Glutamatergic neuron (in vitro differentiated cells): ENCODE measurements around the gene CITED2. TPM values are rescaled to one million over a fixed set of nuclear protein-coding genes. Genes with fewer than 3 reads are reported as not detected.
"Not testable (repeated sequence)": the region's sequence is repeated elsewhere in the genome, so short reads cannot be mapped to it uniquely, and the experiment has no call there.

Experiments
- DNase-seq: peaks from one replicate; pipeline ENCODE4 v3.0.0; 2022
- H3K27ac Mint-ChIP-seq: one replicate; pipeline ENCODE4 v1.8.0; 2020; ENCODE audit warnings: mild to moderate bottlenecking, mixed read lengths, inconsistent platforms; ENCODE audit not compliant: unreplicated experiment
- H3K27me3 Mint-ChIP-seq: one replicate; pipeline ENCODE4 v1.8.0; 2020; ENCODE audit warnings: mild to moderate bottlenecking, moderate library complexity, mixed read lengths, inconsistent platforms; ENCODE audit not compliant: unreplicated experiment
- H3K36me3 Mint-ChIP-seq: one replicate; pipeline ENCODE4 v1.8.0; 2020; ENCODE audit warnings: mild to moderate bottlenecking, mixed read lengths, inconsistent platforms; ENCODE audit not compliant: unreplicated experiment
- H3K4me1 Mint-ChIP-seq: one replicate; pipeline ENCODE4 v1.8.0; 2020; ENCODE audit warnings: mild to moderate bottlenecking, low read depth, mixed read lengths, inconsistent platforms; ENCODE audit not compliant: unreplicated experiment
- H3K4me3 Mint-ChIP-seq: one replicate; pipeline ENCODE4 v1.8.0; 2020; ENCODE audit warnings: mild to moderate bottlenecking, mixed read lengths, inconsistent platforms; ENCODE audit not compliant: unreplicated experiment
- H3K9me3 Mint-ChIP-seq: one replicate; pipeline ENCODE4 v1.8.0; 2020; ENCODE audit warnings: mild to moderate bottlenecking, moderate library complexity, mixed read lengths, inconsistent platforms; ENCODE audit not compliant: unreplicated experiment
- CTCF ChIP-seq: fragments of 200-600 bp; sonication (generic); IDR thresholded peaks from one replicate; pipeline ENCODE4 v1.5.0; 2021; ENCODE audit not compliant: partially characterized antibody, unreplicated experiment
- total RNA-seq: library from RNA; stranded (reverse); fragmentation: NEBNext Ultra II Directional; extraction: Animal tissue kit (Norgen Biotek cat#: 25700); gene quantifications from one replicate; pipeline ENCODE4 v1.2.1, GENCODE V29; 2021; ENCODE audit not compliant: unreplicated experiment

The CITED2 gene
- total RNA-seq, 1 donor from 2014 or later: 66.5 TPM

DNA sequence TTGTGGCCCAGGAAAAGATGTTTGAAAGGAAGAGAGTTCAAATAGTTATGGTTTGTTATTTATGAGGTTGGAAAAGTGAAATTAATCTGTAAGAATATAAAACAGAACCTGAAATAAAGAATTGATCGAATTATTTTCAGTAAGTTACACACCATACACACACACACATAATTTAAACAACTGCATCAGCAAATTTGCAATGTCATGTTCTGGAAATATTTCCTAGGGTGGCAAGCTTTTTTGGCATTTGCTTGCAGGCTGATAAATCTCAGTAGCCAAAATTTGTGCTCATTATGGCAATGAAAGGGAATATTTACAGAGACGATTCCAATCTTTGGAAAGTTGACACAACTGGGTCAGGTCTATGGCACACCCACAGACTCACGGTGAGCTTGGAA, 9.5 kb downstream of the CITED2 start:
- Mint-ChIP-seq H3K4me3 (no peak overlapping the region), H3K27me3 (peaks cover 2% of the 10 kb centered on the region), H3K36me3 (no peaks in the 10 kb centered on the region), H3K27ac (no peak overlapping the region), H3K9me3 (peaks cover 3% of the 10 kb centered on the region), H3K4me1 (peaks cover 35% of the 10 kb centered on the region)
- TF ChIP-seq CTCF: no peak
- DNase-seq: no peak

DNA sequence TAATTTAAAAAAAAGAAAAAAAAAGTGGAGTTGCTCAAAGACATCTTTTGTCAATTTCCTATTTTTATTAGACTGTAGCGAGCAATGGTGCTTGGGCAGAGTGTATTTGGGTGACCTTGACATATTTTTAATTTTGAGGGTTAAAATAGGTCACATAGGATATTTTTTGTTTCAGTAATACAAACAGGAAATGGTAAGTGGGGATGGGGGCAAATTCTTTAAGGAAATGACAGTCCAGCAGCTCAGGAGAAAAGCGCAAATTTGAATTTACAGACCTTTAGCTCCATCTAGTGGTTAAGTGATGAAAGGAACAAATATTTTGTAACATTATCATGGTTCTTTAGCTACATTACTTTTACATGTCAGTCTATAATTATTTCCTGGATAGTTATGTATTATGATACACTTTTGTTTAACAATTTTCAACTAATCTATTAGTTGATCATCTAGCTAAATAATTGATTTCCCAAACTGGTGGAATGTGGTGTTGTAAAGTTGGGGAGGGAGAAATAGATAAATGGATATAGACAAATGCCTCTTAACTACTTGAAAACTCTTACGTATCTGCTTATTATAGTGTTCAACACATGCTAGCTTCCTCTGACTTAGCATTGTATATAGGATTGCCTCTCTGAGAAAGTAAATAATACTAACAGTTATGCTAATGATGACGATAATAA, 10.0 kb downstream of the CITED2 start:
- H3K27me3 Mint-ChIP-seq: peaks cover 2% of the 10 kb centered on the region
- TF ChIP-seq CTCF: peak; percentile 90
- no peak overlapping the region for H3K27ac Mint-ChIP-seq
- H3K36me3 Mint-ChIP-seq: no peaks in the 10 kb centered on the region
- peaks cover 32% of the 10 kb centered on the region for H3K4me1 Mint-ChIP-seq
- H3K4me3 Mint-ChIP-seq: no peak overlapping the region
- peaks cover 3% of the 10 kb centered on the region for H3K9me3 Mint-ChIP-seq
- DNase-seq: no peak

DNA sequence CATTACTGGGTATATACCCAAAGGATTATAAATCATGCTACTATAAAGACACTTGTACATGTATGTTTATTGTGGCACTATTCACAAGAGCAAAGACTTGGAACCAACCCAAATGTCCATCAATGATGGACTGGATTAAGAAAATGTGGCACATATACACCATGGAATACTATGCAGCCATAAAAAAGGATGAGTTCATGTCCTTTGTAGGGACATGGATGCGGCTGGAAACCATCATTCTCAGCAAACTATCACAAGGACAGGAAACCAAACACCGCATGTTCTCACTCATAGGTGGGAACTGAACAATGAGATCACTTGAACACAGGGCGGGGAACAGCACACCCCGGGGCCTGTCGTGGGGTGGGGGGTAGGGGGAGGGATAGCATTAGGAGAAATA, 10.7 kb downstream of the CITED2 start:
- not testable (repeated sequence) for H3K9me3 Mint-ChIP-seq, H3K36me3 Mint-ChIP-seq, H3K4me3 Mint-ChIP-seq, H3K27me3 Mint-ChIP-seq, H3K27ac Mint-ChIP-seq, DNase-seq
- peaks cover 28% of the 10 kb centered on the region for H3K4me1 Mint-ChIP-seq

DNA sequence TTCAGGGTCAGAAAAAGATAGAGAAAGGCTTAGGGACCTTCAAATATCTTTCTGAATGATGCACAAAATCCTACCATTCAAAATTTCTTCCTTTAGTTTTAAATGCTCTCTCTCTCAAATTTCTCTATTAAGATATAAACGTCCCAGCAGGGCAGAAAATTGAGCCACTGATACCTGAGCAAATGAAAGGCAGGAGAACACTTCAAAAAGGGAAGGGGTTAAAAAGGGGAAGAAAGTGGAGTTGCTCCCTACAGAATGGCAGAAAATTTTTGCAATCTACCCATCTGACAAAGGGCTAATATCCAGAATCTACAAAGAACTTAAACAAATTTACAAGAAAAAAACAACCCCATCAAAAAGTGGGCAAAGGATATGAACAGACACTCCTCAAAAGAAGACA, 11.3 kb downstream of the CITED2 start:
- H3K9me3 Mint-ChIP-seq, H3K27ac Mint-ChIP-seq, H3K27me3 Mint-ChIP-seq, DNase-seq, H3K36me3 Mint-ChIP-seq, H3K4me3 Mint-ChIP-seq: not testable (repeated sequence)
- H3K4me1 Mint-ChIP-seq: peaks cover 24% of the 10 kb centered on the region

DNA sequence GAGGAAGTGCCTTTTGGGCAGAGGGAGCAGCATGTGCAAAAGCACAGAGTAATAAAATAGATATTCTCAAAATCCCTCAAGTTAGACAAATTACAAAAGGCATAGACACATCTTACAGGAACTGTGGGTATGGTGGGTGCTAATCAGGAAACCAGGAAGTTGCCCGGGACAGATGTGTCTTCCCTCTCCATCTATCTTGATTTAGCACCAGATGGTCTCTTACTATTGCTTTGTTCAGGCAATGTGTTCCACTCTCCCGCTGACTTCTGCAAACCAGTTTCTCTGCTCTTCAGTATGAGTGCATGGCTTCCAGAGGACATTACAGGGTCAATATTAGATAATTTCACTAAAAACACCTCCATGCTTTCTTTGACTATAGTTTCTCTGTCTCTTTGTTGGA, 13.2 kb downstream of the CITED2 start:
- Mint-ChIP-seq H3K4me1 (peaks cover 19% of the 10 kb centered on the region), H3K36me3 (no peaks in the 10 kb centered on the region), H3K27ac (peak overlapping the region; percentile 78)

More for the DNA sequence above, 13.2 kb downstream of the CITED2 start:
- Mint-ChIP-seq H3K27me3 (peaks cover 6% of the 10 kb centered on the region), H3K4me3 (no peak overlapping the region), H3K9me3 (peaks cover 3% of the 10 kb centered on the region)
- TF ChIP-seq CTCF: no peak
- DNase-seq: no peak
